GM19238 (cell line): ENCODE measurements around the gene CHI3L1.

ENCODE experiments used
- DNase-seq: peaks from one replicate; pipeline ENCODE4 v3.0.0; 2011; ENCODE audit warnings: low spot score; ENCODE audit not compliant: insufficient read length

Gene CHI3L1

DNA sequence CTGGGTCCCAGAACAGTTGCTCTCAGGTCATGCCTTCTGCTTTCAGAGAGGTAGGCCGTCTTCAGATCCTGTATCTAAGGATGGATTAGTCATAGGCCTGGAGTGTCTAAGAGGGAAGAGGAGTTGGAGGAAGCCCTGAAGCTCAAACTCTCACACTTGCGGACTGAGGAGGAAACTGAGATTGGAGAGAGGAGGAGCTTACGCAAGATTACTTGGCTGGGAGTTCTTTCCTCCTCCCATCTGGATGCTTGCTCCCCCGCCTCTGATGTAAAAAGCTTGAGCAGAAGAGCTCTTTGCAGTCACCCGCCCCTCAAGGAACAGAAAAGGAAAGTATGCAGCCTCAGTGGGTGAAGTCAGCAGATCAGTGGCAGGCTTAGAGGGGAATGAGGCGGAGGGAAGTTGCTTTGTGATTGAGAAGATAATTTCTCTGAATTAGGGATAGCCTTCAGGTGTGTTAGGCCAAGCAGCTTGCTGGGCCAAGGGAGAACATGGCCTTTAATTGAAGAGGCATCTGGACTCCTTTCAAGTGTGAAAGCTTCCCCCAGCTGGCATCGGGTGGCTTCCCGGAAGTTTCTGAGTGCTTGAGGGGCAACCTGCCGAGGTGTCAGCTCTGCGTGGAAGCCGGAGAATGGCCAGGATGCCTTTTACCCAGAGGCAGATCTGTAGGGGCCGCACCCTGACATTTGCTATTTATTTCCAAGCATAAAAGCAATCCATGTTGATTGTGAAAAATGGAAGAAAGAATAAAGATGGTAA, 52.4 kb downstream of the CHI3L1 start:
- no peak for DNase-seq

DNA sequence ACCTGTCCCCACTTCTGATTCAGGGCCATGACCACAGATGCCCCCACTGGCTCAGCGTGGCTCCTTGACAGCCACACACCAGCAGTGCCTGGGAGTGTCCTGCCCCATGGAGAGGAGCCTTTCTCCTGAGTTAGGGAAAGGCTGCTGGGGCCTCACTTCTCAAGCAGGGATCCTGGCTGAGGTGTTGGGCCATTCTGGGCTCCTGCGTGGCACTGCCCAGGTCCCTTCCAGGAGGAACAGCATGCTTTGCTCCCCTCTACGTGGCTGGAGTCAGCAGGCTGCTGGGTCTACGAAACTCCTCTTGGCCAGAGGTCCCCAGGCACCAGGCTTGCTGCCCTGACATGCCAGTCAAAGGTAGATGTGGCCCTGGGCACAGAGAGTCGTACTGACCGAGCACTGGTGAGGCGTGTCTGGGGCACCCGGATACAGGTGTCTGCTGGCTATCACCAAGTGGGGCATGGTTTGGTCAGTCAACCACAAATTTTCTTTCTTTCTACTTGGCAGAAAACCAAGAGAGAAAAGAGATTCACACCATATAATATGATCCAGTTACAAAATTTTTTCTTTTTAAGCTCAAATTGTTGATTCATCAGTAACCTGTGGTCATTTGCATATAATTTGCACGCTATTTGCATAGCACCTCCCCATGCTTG, 54.8 kb downstream of the CHI3L1 start:
- no peak for DNase-seq

DNA sequence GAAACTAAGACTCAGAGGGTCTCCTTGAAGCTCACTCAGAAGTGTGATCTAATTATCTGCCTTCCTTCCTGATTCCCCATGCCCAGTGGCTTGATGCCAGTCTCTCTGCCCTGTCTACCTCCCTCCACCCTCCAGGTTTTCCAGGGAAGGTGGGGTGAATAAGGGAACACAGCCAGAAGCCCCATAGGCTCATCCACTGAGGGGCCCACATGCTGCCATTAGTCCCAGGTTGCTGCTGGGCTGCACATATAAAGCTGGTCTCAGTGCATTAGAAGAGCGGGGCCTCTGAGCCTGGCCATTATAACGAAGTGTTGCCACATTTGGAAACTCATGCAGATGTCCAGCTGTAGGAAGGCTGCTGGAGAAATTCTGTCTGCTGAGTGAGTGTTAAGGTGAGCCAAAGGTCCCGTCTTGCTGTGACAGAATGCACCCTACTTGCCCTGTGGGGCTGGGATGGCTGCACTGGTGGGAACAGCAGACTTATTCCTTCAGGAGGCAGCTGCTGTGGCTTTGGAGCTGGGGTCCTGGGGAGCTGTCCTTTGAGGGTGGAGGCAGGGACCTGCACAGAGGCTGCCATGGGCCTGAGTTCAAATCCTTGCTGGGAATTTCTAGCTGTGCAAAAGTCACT, 56.0 kb downstream of the CHI3L1 start:
- DNase-seq = no peak

DNA sequence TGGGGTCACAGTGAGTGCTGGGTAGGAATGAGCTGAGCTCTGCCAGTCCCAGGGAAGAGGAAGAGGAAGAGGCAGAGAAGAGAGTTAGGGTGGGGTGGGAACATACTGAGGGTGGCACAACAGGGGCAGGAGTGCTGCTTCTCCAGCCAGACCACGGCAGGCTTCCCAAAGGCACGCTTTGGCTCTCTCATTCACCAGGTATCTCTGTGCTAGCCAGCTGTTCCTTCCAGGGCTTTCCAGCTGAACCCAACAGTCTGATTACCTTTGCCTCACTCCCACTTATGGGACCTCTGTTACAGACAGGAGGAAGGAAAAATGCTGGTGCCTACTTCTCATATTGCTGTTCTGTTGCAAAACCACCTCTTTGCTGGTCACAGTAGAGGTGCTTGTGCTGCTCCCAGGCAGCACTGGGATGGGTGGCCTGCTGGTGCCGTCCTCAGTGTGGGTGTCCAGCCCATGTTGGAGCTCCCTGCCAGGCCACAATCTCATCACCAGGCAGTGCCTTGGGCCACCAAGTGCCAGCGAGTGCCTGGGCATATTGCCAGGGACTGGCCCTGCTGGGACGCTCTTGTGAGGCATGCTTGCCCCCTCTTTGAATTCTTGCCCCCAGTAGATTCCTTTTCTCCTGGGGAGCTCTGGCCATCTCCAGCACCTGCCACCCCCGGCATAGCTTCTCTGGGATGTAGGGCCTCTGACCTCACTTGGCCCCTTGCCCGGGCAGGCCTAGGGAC, 56.8 kb downstream of the CHI3L1 start:
- no peak for DNase-seq
